Measurements from ENCODE around the gene RHOBTB3.

DNA sequence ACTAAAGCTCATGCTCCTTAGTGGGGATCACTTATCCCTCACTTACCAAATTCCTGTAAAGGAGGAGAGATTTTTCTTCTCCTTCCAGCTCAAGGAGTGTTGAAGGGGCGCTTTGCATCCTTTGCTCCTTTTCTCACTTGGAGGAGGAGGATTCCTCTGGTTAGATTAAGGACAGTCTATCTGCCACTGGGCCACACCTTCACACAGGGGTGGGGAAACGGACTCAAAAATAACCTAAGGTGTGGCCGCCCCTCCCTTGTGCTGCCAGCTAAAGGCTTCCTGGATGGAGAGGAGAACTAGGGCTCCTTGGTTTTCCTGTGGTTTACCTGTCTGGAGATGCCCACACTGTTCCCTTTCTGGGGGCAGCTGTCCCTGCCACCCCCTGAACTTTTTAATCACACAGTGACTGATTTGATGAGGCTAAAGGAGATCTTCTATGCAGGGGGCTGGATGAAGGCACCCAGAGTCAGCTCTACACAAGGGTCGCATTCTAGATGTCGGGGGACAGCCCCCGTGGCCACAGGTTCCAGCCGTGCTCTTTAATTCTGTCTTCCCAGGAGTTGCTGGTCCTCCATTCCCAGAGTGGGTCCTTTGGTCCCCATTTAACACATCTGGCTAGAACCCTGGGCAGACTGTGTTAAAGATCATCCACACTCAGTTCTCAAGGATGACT lies 77.0 kb downstream of the RHOBTB3 start:
- TF ChIP-seq, protein P1, sequence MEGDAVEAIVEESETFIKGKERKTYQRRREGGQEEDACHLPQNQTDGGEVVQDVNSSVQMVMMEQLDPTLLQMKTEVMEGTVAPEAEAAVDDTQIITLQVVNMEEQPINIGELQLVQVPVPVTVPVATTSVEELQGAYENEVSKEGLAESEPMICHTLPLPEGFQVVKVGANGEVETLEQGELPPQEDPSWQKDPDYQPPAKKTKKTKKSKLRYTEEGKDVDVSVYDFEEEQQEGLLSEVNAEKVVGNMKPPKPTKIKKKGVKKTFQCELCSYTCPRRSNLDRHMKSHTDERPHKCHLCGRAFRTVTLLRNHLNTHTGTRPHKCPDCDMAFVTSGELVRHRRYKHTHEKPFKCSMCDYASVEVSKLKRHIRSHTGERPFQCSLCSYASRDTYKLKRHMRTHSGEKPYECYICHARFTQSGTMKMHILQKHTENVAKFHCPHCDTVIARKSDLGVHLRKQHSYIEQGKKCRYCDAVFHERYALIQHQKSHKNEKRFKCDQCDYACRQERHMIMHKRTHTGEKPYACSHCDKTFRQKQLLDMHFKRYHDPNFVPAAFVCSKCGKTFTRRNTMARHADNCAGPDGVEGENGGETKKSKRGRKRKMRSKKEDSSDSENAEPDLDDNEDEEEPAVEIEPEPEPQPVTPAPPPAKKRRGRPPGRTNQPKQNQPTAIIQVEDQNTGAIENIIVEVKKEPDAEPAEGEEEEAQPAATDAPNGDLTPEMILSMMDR (IDR thresholded peaks at IDR 0.05), result no peak
- TF ChIP-seq POLR2A (IDR thresholded peaks at IDR 0.05) (no peak), POLR2AphosphoS5 (IDR thresholded peaks at IDR 0.05) (no peak), EP300 (IDR thresholded peaks at IDR 0.05) (no peak)
